HG02623 (cell line): ENCODE data around the gene TMPRSS11B.
"Not testable (repeated sequence)": the region's sequence is repeated elsewhere in the genome, so short reads cannot be mapped to it uniquely, and the experiment has no call there.

ENCODE experiments used
- ATAC-seq: cut with Tn5 transposase; IDR thresholded peaks from one replicate; pipeline ENCODE4 v1.9.1; 2021; ENCODE audit warnings: moderate library complexity; ENCODE audit not compliant: unreplicated experiment

Gene TMPRSS11B

GRCh38 chr4:68240620-68241019, 4.9 kb downstream of the TMPRSS11B start:
- no peak for ATAC-seq

- ATAC-seq = no peak
These were observed 16.9 kb downstream of the TMPRSS11B start for GRCh38 chr4:68228568-68228967.

- ATAC-seq = no peak
These were observed 27.4 kb downstream of the TMPRSS11B start for GRCh38 chr4:68218044-68218443.

GRCh38 chr4:68216501-68216900, 29.0 kb downstream of the TMPRSS11B start:
- ATAC-seq = no peak

- no peak for ATAC-seq
These were observed 36.5 kb downstream of the TMPRSS11B start for GRCh38 chr4:68209003-68209402.

GRCh38 chr4:68194305-68194704, 51.2 kb downstream of the TMPRSS11B start:
- ATAC-seq = not testable (repeated sequence)

- ATAC-seq = no peak
These were observed 52.3 kb downstream of the TMPRSS11B start for GRCh38 chr4:68193194-68193593.

GRCh38 chr4:68187145-68187544, 58.3 kb downstream of the TMPRSS11B start:
- ATAC-seq = no peak

GRCh38 chr4:68184923-68185322, 60.6 kb downstream of the TMPRSS11B start:
- no peak for ATAC-seq

GRCh38 chr4:68183417-68183816, 62.1 kb downstream of the TMPRSS11B start:
- ATAC-seq = no peak

GRCh38 chr4:68182382-68182820, 63.1 kb downstream of the TMPRSS11B start:
- no peak for ATAC-seq

- ATAC-seq = no peak
These were observed 64.5 kb downstream of the TMPRSS11B start for GRCh38 chr4:68180849-68181526.

GRCh38 chr4:68176904-68177303, 68.6 kb downstream of the TMPRSS11B start:
- ATAC-seq = no peak
